GM21515 (cell line): ENCODE measurements around the gene SMIM38.
"Not testable (repeated sequence)": the region's sequence is repeated elsewhere in the genome, so short reads cannot be mapped to it uniquely, and the experiment has no call there.

ENCODE experiments used
- ATAC-seq: cut with Tn5 transposase; IDR thresholded peaks from one replicate; pipeline ENCODE4 v1.9.1; 2021; ENCODE audit not compliant: unreplicated experiment

SMIM38 gene

DNA sequence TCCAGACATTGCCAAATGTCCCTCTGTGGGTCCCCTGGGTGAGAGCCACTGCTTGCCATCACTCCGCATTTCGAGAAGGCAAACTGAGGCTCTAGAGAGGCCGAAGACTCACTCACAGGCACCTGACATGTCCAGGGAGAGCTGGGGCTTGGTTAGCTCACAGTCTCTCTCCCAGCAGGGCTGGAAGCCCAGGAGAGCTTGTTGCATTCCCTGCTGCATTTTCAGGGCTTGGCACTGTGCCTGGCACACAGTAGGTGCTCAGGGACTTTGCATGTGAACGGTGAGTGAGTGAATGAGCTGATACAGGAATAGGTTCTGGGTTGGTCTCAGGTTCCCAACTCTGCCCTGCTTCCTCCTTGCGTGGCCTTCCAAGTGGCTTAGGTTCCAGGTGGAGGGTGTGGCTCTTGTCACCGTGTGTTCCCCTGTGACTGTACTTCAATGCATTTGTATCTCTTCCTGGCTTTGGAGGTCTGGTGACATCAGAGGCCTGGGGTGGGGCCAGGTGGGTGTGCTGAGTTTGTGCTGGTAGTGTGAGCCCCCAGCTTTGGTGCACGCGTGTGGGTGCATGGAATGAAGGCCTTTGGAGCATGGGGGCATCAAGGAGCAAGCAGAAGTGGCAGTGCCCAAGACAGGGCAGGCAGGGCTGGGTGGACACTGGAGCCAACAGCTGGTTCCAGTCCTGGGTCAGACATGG is 18.4 kb upstream of the SMIM38 start:
- ATAC-seq: no peak

DNA sequence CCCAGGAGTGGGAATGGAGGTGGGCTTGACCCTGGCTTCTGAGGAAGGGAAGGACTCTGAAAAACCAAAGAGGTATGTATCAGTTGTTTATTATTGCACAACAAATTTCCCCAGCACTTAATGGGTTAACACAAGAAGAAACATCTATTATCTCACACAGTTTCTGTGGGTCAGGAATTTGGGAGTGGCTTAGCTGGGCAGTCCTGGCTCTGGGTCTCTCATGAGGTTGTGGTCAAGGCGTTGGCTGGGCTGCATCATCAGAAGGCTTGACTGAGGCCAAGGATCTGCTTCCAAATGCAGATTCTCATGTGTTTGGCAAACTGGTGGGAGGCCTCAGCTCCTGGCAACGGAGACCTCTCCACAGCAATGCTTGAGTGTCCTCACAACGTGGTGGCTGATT is 17.5 kb upstream of the SMIM38 start:
- ATAC-seq: no peak

DNA sequence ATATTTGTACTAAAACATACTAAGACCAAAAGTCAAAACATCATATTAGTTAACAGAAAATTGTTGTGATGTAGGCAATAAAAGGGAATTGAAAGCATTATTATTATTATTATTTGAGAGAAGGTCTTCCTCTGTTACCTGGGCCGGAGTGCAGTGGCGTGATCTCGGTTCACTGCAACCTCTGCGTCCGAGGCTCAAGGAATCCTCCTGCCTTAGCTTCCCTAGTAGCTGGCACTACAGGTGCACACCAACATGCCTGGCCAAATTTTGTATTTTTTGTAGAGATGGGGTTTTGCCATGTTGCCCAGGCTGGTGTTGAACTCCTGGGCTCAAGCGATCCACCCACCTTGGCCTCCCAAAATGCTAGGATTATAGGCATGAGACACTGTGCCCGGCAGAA is 15.6 kb upstream of the SMIM38 start:
- not testable (repeated sequence) for ATAC-seq

DNA sequence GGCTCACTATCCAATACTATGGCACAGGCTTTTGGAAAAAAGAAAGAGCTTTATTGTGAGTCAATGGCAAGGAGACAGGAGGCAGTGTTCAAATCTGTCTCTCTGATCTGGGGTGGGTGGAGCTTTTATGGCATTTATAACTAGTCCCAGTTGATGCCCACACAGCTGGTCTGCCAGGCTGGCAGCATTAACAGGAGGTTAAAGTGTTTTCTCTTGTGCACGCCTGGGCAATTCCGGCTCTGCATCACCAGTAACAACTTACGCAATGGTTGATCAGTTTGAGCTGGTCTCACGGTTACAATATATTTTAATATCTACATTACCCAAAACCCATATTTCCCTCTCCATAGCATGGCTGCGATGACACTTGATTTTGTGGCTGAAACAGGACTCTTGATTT is 15.1 kb upstream of the SMIM38 start:
- ATAC-seq: no peak

DNA sequence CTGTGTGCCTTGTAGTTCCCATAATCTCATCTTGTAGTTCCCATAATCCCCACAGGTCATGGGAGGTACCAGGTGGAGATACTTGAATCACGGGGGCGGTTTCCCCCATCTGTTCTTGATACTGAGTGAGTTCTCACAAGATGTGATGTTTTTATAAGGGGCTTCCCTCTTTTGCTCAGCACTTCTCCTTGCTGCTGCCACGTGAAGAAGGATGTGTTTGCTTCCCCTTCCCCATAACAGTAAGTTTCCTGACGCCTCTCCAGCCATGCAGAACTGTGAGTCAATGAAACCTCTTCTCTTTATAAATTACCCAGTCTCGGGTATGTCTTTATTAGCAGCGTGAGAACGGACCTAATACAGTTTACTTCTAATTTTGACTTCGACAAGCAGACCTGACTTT is 14.0 kb upstream of the SMIM38 start:
- ATAC-seq: no peak

DNA sequence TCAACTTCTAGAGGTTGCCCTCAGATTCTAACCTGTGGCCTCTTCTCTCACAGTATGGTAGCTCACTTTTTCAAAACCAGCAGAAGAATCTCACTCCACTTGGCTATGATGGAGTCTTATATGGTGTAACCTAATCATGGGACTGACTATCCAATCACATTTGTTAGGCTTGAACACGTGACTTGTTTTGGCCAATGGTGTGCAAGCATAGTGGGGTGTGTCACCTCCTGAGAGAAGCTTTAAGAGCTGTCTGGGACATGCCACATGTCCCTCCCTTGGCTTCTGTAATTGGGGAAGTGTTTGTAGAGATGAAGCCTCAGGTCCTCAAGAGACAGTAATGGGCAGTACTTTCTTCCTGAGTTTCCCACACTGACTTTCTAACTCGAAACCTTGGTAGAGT is 12.8 kb upstream of the SMIM38 start:
- ATAC-seq: no peak

DNA sequence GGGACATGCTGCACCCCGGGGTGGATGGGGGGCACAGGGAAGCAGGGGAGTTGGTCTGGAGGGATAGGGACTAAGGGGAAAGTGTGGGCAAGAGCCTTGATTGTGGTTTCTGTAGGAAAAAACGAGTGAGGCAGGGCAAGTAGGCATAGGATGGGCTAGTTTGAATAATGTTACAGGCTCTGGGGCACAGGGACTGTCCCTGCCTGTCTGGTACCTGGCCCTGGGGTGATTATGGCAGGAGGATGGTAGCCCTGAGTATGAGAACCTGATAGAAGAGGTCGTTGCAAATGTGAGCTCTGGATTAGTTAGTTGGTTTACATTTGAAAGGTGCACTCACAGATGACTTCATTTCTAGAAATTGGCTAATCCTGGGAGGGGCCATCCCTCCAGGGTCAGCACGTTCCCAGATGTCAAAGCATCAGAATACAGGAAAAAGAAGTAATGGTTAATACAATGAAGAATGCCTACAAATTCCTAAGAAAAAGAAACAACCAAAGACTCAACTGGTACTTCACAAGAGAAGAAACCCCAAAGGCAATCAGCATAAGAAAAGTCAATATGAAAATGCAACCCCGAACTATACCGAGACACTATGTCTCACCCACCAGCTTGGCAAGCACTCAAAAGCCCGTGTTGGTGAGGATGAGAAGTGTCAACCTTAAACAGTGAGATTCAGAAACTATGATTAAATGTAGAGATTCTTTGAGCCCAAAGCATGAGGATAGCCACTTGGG is 11.3 kb upstream of the SMIM38 start:
- ATAC-seq: no peak

DNA sequence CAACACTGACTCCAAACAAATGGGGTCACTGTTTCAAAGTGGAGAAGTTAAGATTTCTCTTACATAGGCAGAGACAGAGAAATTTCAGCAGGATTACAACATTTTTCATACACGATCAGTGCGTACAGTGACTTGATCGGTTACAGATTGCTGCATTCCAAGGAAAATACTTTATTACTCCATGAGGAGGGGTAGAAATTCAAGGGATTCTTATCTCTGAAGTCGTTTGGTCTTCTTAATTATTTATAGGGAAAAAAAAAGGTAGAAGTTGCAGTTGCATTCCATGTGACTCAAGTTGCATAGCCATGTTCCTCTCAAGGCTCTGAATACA is 10.7 kb upstream of the SMIM38 start:
- no peak for ATAC-seq

DNA sequence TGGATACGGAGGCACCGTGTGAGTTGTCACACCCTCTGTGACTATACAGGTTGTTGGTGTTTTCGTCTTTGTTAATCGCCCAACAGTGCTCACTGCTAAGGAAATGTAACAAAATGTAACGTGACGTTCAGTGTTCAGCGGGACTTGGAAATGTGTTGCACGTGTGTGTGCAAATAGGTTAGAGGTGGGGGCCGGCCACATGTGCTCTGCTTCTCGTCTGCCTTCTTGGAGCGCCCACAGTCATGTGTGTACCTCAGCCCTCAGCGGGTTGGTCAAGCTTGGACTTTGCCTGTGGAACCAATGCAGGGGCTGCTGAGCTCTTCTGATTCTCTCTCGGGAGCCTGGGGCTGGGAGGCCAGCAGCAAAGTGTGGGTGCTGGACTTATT is 7.4 kb upstream of the SMIM38 start:
- ATAC-seq: no peak

DNA sequence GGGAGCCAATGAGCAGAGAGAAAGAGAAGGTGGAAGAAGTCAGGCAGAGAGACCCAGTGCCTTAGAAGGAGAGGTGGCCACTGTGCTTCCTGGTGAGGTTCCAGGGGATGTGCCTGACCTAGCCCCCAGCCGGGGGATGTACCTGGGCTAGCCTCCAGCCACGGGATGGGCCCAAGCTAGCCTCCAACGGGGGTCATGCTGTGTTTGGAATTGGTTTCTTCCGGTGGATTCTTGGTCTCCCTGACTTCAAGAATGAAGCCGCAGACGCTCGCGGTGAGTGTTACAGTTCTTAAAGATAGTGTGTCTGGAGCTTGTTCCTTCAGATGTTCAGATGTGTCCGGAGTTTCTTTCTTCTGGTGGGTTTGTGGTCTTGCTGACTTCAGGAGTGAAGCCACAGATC is 6.9 kb upstream of the SMIM38 start:
- no peak for ATAC-seq

DNA sequence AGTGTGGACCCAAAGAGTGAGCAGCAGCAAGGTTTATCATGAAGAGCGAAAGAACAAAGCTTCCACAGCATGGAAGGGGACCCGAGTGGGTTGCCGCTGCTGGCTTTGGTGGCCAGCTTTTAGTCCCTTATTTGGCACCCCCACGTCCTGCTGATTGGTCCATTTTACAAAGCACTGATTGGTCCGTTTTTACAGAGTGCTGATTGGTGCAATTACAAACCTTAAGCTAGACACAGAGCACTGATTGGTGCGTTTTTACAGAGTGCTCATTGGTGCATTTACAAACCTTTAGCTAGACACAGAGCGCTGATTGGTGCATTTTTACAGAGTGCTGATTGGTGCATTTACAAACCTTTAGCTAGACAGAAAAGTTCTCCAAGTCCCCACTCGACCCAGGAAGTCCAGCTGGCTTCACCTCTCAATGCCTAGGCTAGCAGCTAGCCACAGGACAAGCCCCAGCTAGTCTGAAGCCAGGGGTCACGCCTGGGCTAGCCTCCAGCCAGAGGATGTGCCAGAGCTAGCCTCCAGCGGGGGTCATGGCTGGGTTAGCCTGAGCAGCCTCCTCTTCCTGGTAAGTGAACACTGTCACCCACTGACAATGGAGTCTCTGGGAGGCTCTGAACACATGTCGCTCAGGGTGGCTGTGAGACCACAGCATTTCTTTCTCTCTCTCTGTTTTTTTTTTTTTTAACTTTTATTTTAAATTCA is 6.2 kb upstream of the SMIM38 start:
- not testable (repeated sequence) for ATAC-seq

DNA sequence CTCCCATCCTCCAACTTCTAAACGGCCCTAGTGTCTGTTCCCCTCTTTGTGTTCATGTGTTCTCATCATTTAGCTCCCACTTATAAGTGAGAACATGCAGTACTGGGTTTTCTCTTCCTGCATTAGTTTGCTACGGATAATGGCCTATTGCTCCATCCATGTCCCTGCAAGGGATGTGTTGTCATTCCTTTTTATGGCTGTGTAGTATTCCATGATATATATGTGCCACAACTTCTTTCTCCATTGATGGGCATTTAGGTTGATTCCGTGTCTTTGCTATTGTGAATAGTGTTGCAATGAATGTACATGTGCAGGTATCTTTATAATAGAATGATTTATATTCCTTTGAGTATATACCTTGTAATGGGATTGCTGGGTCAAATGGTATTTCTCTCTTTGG is 5.6 kb upstream of the SMIM38 start:
- no peak for ATAC-seq

DNA sequence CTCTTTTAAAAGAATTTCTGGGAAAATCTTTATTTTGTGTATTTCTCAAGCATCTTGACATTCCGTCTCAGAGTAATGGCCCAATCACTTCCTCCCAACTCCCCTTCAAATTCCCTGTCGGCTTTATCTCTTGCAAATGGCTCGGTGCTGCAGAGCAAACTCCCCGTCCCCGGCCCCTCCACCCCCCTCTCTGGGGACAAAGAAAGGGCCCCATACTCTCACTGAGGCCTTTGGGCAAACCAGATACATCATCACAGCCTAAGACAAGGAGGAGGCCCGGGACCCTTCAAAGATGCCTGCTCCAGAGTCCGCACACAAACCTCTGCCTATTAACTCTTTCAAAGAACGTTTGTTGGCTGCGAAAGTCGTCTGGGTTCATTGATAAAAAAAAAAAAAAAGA is 3.9 kb upstream of the SMIM38 start:
- ATAC-seq: no peak

DNA sequence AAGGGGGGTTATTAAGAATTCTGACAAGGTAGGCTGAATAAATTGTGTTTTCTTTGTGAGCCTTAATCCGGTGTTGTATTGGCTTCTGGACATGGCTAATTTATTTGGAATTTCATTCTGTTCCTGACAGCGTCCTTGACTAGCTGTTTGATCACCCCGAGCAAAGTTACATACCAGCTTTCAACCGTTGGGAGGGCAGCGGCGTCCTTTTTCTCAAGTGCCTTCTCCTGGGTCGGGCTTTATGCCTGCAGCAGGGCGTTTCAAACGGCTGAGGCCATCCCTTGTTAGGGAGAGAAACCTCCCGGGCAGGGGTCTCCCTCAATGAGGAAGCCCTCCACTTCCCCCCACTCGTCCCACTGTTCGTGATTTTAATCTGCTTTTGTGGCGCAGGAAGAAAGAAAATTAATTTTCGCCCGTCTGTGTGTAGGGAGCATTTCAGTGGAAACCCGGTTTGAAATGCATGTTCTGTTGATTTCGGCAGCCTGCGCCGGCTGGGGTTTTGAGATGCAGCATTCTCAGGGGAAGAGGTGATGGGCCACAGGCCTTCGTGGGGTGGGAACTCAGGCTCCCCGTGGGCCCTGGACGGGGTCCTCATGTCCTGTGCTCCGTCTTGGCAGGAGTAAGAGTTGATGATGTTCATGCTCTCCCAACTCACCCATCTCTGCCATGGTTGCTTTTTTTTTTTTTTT is 2.9 kb upstream of the SMIM38 start:
- no peak for ATAC-seq

DNA sequence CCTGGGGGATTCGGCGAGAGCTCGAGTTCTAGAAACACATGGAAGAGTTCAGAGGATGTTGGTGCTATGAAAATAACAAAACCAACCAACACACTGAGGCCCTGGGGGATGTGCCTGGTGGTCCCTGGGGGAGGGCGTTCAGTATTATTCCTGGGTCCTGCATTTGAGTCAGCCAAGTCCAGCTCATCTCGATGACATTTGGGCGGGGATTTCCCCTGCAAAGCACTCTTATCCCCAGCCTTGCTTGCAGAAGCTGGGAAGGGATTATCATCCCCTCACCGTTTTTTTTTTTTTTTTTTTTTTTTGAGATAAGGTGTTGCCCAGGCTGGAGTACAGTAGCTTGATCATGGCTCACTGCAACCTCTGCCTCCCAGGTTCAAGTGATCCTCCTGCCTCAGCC is 2.1 kb upstream of the SMIM38 start:
- ATAC-seq: no peak

DNA sequence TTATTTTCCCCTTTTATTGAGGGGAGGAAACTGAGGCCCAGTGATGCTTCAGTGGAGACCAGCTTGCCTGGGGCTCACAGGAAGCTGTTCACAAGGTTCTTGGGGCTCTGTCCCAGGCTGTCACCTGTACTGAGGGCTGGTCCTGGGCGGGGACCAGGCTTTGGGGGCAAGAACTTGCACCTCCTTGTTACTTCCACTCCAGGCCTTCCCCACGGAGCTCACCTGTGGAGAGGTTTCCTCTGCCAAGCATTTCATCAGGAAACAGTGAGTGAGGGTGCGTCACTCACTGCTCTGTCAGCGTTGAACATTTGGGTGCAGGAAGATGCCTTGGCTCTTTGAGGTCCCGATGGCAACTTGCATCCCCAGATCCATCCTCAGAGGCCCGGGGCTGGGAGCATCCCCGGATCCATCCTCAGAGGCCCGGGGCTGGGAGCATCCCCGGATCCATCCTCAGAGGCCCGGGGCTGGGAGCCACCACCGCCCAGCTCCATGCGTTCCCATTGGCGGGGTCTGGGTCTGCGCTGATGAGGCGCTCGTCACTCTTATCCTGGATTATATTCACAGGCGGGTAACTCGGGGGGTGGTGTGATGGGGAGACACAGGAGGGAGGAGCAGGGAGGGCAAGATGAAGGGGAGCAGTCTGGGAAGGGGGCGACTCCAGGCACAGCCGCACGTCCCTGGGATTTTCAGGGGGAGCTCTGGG is 1.4 kb upstream of the SMIM38 start:
- ATAC-seq: no peak

DNA sequence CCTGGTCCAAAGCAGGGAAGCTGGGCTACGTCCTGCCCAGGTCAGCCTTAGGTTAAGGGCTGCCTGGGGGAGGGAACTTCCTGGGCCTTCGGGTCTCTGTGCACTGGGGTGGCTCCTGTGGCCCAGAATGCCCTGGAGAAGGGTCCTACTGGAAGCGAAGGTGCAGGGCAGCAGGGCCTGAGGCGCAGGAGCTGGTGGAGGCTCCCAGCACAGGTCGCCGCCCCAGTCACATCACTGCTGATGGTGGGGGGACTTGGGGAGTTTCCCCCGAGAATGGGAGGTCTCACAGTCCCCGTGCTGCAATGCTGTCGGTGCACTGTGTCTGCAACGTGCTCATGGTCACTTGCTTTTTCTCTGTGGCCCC is 815 bp upstream of the SMIM38 start:
- ATAC-seq: no peak

DNA sequence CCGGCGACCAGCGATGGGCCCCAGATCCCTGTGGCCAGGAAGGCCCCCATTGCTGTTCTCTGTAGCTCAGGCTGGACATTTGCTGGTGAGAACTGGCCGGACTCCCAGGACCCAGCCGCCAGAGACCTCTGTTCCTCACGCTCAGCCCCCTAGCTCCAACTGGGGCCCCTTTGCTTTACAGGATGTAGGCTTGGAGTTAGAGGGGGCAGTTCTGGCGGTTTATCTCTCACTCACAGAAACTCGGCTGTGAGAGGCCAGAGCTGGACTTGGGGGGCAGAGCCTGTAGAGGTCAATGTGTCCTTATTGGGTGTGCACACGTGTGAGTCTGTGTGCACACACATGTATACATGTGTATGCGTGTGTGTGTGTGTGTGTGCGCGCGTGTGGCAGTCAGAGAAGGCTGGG is 502 bp downstream of the SMIM38 start:
- ATAC-seq: no peak

DNA sequence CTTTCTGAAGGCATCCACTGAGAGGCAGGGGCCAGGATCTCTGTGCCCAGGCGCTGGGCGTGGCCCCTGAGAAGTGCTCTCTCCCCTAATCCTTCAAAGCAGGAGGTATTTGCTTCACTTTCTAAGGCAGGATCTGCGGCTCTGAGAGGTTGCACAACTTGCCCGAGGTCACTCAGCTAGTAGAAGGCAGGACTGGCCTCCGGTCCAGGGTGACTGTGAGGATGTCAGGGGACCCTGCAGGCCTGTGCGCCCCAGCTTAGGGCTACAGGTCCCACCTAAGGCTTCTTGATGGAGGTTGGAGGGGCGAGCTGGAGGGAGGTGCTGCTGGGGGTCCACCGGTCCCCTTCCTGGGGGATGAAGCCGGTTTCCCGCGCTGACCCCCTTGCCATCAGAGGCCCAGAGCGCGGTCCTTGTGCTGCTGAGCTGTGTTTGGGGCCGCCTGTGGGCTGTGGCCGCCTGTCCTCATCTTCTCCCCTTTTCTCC is 979 bp downstream of the SMIM38 start:
- no peak for ATAC-seq

DNA sequence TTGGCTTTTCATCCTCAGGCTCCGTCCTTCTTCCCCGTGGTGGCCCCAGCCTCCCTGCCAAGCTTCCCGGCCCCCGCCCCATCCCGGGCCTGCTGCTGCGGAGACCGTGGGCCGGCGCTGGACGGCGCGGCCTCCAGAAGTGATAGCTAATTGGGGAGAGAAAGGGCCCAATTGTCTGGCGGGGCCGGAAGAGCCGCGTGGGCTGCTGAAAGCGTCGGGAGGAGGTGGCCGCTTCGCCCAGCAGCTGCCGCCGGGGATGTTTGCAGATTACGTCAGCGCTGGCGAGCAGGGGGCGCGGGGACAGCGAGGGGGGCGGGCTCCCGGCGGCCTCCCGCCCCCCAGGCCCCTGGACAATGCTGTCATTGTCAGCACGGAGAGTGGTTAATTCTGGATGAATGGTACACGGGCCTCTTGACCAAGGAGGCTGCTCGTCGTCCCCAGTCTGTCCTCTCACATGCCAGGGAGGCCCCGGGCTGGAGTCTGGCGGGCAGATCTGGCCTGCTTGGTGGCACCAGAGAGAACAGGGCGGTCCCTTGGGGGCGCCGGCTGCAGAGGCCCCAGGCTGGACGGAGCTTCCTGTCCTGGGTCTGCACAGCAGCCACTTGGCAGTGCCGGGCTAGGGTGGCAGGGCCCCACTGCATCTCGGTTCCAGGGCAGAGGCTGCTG is 1.6 kb downstream of the SMIM38 start:
- ATAC-seq: no peak

DNA sequence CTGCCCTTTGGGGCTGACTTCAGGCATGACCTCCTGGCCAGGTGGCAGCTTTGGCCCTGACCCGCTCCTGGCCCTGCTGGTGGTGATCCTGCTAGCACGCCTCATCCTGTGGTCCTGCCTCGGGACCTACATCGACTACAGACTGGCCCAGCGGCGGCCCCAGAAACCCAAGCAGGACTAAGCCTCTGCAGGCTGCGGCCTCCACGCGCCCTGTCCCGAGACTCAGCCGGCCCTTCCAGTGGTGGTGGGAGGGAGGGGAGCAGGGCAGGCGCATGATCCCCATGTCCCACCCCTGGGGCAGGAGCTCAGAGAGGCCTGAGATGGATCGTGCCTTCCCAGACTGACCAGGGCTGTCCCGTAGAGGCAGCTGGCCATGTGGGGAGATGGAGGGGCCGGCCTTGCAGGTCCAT is 2.1 kb downstream of the SMIM38 start:
- ATAC-seq: no peak
